GM21737 (cell line): ENCODE data around the gene PIEZO1.

Experiments used
- ATAC-seq: cut with Tn5 transposase; IDR thresholded peaks from one replicate; pipeline ENCODE4 v1.9.1; 2021; ENCODE audit warnings: mild to moderate bottlenecking, moderate library complexity; ENCODE audit not compliant: unreplicated experiment

Gene PIEZO1

GRCh38 chr16:88705801-88706228, 79.2 kb downstream of the PIEZO1 start:
- ATAC-seq: peak; percentile 16

- ATAC-seq: no peak
These were observed 79.8 kb downstream of the PIEZO1 start for GRCh38 chr16:88705076-88705684.

DNA sequence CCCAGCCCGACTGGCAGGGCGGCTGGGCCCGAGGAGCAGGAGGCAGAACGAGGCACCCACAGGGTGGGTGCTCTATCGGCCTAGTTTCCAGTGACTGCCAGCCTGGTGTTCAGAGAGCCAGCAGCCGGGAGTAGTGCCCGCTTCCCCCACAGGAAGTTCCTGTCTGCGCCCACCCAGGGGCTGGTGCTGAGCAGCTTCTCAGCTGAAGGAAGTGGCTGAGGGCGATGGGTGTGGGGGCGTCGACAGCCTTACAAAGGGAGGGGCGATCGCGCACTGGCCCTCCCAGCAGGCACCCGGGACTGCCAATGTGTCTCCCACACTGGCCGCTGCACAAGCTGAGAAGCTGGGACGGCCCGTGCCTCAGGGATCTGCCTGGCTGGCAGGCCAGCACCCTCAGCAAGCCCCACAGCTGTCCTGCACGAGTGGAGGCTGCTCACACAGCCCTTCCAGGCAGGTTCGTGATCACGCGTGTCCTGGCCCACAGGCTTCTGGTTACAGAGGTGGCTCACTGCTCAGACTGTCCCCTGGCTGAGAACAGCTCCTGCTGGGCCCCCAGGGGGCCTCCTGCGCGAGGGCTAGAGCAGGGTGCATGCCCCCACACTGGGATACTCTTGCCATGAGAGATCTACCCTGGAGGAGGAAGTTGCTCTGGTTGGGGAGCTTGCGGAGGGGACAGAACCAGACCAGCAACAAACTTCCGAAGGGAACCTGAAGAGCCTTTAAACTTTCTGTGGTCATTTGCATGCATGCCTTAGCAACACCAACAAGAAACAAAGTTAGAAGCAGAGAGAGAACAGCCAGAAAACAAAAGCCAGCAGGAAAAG, 81.3 kb downstream of the PIEZO1 start:
- no peak for ATAC-seq

DNA sequence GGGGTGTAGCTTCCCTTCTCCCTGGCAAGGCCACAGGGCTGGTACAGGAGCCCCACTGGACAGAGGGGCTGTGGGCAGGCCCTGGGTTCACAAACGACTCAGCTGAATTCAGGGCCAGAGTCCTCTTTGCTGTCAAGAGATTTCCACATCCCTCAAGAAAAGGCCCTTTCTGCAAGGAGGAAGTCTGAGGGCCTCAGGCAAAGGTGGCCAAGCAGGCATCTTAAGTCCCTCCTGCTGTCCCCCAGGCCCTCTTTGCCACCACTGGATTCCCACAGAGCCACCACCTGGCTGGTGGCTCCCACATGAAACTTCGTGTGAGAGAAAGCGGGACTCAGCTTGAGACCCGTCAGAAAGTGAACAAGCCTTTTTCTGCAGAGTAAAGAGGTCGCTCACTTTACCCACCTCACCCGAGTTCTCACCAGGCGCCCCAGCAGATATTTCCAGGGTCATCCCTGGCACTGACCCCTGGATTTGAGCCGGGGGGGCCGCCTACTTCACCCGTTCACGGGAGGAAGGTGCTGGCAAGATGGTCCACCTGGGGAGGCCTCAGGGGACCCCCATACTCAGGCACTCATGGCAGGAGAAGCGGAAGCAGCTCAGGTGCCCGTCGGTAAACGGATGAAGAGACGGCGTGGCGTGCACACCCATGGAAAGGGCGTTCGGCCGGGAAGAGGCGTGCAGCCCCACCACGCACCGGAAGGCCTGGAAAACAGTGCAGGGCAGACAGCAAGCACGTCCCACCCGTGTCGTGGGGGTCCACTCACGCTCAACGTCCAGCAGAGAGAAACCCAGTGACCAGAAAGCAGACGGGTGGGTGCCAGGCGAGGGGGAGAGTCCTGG, 82.4 kb downstream of the PIEZO1 start:
- no peak for ATAC-seq

DNA sequence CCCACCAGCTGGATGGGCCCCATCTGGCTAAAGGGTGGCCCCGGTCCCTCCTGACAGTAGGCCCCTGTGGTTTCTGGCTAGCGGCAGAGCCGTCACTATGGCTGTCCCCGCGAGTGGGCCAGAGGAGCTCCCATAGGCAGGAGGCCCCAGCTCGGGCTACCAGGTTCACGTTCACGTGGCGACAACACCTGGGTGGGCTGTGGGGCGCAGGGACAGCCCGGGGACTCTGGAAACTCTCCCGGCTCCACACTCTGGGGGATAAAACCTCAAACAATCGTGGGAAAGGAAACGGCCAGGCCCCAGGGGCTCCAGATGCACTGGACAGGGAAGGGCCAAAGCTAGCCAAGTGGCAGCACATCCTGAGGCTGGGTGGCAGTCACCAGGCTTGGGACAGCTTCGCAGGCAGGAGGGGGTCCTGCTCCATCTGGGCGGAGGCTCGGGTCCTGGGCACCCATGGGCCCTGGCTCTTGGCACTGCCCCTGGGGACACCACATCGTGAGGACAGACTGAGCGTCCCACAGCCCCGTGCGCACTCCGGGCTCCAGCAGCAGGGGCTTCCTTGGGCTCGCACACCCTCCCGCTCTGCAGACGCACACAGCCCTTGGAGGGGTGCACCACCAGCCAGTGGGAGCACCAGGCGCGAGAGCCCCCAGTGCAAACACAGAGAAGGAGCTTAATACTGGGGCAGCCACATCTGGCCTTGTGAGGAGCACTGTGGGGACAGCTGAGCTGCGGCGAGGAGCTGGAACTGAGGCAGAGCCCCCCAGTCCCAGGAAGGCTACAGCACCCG, 83.2 kb downstream of the PIEZO1 start:
- ATAC-seq: no peak

DNA sequence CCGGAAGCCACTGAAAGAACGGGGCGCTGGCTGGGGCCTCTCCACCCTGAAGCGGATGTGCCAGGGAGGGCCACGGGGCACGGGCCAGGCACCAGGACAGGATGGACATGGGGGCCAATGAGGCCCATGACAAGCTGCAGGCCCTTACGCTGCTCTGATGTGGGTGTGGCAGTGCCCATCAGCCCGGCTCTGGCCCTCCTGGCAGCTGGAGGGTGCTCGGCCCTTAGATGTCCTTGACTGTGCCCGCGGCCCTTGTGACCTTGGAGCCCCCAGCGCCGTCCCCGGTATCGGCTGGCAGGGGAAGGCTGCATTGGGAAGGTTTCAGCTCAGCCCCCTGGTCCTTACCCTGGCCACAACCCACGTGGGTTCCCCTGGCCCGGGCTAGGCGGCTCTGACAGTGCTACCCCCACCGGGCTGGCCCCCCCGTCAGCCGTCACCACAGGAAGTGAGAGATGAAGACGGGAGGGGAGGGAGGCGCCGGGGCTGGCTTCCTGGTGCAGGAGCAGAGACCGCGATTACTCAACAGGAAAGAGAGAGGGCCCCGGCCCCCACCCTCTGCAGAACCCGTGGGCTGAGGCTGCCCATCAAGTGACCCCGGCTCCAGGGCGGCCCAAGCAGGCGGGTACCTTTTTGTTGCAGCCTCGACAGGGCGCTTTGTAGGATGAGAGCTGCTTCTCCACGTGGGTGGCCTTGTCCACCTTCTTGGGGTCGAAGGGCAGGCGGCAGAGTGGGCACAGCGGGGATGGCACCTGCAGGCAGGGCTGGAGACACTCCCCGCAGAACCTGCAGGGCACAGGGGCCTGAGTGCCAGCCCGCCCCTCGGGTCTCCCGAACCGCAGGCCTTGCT, 84.2 kb downstream of the PIEZO1 start:
- ATAC-seq: peak; percentile 59

DNA sequence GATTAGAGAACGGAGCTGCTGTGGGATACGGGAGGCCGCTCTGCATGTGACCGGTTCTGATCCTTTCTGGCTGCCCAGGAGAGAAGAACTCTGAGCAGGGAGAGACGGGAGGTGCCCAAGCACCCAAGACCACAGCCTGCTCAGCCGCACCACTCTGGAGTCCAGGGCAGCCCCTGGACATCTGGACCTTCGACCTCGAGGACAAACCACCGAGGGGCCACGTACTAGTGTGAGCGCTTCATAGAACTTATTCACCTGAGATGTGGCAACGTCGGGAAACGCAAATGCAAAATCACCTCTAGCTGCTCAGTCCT, 84.7 kb downstream of the PIEZO1 start:
- no peak for ATAC-seq

- no peak for ATAC-seq
These were observed 85.8 kb downstream of the PIEZO1 start for GRCh38 chr16:88699180-88699579.

DNA sequence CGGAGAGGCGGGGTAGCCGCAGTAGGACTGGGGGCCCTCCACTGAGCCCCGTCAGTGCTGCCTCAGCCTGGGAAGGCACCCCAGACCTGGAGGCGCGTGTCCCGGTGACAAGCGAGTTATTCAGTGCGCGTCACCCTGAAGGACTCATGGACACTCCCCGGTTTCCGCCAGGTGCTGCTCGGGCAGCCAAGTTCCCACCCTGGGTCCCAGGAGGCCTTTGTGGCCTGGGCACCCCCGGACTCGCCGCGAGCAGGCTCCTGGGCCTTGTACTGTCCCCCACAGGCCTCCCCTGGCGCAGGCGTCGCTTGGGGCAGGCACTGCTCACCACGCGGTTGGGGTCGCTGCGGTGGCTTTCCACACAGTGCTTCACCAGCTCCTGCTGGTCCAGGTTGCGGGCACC, 86.4 kb downstream of the PIEZO1 start:
- no peak for ATAC-seq

DNA sequence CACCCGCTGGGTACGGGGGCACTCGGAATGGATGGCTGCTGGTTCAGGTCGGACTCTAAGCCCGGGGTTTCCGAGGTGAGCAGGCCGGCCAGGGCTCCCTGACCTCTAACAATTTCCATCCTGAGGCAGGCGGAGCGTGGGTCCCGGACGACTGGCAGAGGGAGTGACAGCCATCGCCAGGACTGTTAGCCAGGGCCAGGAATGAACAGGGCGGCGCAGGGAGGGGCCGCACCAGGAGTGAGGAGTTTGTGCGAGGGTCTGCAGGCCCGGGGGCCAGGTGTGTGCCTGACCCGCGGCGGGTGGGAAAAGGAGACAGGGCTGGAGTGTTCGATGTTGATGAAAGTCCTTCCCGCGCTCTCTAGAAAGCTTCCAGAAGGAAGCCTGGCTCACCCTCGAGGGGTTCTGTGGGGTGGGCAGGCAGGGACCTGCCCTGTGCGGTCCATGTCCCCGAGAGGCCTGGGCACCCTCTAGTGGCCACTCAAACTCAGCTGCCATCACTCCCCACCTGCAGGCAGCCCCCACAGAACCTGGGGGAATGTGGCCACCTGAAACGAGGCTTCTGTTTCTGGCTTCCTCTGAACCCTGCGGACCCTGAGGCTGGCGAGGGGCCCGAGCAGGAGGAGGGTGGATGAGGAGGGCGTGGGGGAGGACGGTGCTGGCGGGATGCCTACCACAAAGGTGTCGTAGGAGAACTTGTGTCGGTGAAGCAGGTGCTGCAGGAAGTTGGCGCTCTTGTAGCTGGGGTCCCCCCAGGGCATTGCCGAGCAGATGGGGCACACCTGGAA, 87.0 kb downstream of the PIEZO1 start:
- no peak for ATAC-seq

- no peak for ATAC-seq
These were observed 87.7 kb downstream of the PIEZO1 start for GRCh38 chr16:88697116-88697830.

- no peak for ATAC-seq
These were observed 88.6 kb downstream of the PIEZO1 start for GRCh38 chr16:88696441-88696840.

DNA sequence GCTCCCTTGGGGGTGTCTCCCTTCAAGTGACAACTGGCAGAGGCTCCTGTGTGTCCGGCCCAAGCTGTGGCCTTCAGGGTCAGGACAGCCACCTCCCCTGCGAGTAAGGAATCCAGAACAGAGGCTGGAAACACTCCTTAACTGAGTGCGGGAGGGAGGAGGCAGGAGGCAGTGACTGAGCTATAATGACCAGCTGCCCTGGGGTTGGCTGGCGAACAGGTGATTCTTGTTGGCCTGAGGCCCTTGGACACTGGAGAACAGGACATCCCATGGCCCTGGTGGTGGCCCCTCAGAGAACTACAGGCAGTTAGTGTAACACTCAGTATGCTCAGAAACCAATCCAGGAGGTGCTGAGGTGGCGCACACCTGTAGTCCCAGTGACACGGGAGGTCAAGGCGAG, 89.3 kb downstream of the PIEZO1 start:
- no peak for ATAC-seq

DNA sequence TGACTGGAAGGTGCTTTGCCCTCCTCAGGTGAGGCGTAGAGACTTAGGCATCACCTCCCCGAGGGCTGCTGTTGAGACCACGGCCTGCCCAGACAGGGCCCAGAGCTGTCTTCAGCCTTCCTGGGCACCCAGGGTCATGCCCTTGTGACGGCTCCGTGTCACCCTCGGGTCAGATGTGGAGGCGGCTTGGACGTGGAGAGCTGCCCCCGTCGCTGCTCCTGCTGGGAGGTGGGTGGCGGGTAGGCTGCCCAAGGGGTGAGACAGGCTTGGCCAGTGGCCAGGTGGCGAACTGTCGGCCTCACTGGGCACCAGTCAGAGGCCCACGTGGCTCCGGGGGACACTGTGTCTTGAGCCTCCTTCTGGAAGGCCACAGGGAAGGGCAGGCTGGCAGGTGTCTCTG, 89.8 kb downstream of the PIEZO1 start:
- no peak for ATAC-seq

DNA sequence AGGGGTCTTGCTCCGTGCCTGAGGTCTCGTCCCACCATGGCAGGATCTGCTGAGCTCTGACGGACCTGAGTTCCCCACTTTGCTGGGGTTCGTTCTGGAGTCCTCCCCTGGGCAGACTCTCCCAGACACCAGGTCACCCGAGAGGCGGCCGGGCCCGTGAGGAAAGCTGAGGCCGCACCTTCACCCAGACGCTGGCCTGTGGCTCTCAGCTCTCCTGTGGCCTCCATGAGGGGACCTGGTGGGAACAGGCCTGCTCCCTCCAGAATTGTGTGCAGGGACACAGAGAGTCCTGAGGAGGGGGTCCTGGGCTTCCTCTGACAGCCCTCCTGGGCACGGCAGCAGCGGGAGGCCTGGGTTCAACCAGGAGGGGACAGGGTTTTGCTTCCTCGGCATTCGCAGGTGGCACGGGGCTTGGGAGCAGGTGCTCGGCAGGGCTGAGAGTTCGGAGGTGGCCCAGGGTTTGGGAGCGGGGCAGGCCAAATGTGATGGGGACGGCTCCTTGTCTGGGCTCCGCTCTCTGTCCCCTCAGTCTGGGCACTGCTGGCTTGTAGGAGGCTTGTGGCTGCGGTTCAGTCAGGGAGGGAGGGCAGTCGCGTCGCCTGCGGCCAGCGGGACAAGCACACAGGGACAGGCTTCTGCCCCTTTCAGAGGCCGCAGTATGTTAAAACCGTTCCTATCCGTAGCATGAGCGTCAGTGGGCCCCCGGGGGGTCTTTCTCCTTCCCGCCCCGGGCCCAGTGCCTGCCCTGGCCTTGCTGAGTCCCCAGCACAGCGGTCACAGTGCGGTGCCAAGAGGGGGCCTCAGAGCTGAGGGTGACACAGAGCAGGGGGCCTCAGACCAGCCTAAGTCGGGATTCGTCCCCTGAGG, 90.6 kb downstream of the PIEZO1 start:
- ATAC-seq: no peak

DNA sequence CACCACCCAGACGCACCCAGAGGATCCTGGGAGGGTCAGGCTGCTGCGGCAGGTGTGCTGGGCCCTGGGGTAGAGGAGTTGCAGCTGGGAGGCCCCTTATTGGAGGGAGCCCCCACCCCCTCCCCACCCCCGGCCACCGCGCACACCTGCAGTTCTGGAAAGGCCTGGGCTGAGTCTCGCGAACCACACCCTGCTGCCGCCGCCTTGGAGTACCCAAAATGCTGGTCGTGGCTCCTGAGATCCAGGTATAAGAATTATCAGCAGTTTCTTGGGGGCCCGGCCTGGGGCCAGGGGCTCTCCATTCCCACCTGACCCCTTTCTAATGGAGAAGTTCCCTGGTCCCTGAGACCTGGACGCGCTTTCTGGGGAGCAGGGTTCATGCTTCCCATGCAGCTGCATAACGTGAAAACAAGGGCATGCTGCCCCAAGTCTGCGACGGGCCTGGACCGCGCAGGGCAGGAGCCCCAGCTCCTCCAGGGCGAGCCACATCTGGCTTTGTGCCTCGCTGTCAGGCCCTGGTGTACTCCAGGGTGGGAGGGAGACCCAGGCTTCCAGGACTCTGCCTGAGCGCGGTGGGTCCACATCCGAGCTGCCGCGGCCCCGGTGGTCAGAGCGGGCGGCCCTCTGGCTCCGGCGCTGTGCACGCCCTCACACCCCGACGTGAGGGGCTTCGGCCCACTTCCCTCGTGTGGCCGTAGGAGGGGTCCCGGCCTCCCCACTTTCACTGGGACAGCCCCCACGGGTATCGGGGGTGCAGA, 91.4 kb downstream of the PIEZO1 start:
- ATAC-seq: no peak

- ATAC-seq: no peak
These were observed 92.2 kb downstream of the PIEZO1 start for GRCh38 chr16:88692861-88693260.
